RCC 7860 (cell line): ENCODE measurements around the gene AP1G2.
"Not testable (repeated sequence)": the region's sequence is repeated elsewhere in the genome, so short reads cannot be mapped to it uniquely, and the experiment has no call there.

Experiments used
- DNase-seq: peaks from one replicate; pipeline ENCODE4 v3.0.0-alpha.2; 2015; ENCODE audit warnings: low spot score
- FAIRE-seq: peaks from 2 replicates; lab custom pipeline; 2012; peaks lifted over from hg19 to GRCh38; lab: Jason Lieb, UNC

The AP1G2 gene

GRCh38 chr14:23539248-23540140 lies 28.1 kb downstream of the AP1G2 start:
- no peak for FAIRE-seq
- no peak for DNase-seq

GRCh38 chr14:23538785-23539184 lies 28.8 kb downstream of the AP1G2 start:
- DNase-seq (no peak), FAIRE-seq (no peak)

GRCh38 chr14:23538050-23538718 lies 29.4 kb downstream of the AP1G2 start:
- FAIRE-seq, result no peak
- no peak for DNase-seq

GRCh38 chr14:23537351-23538049 lies 30.1 kb downstream of the AP1G2 start:
- FAIRE-seq, result no peak
- DNase-seq, result no peak

- FAIRE-seq, DNase-seq: not testable (repeated sequence)
These were observed 30.7 kb downstream of the AP1G2 start for GRCh38 chr14:23536906-23537305.

- FAIRE-seq (no peak), DNase-seq (no peak)
These were observed 31.1 kb downstream of the AP1G2 start for GRCh38 chr14:23536494-23536893.

GRCh38 chr14:23535943-23536342 lies 31.6 kb downstream of the AP1G2 start:
- FAIRE-seq (no peak), DNase-seq (no peak)

GRCh38 chr14:23533652-23534435 lies 33.7 kb downstream of the AP1G2 start:
- DNase-seq (no peak), FAIRE-seq (no peak)

- DNase-seq, result no peak
- FAIRE-seq, result no peak
These were observed 34.9 kb downstream of the AP1G2 start for GRCh38 chr14:23532658-23533057.

- DNase-seq (no peak), FAIRE-seq (no peak)
These were observed 36.2 kb downstream of the AP1G2 start for GRCh38 chr14:23531391-23531790.

GRCh38 chr14:23530375-23531055 lies 37.1 kb downstream of the AP1G2 start:
- no peak for FAIRE-seq
- DNase-seq, result no peak

GRCh38 chr14:23529016-23529415 lies 38.6 kb downstream of the AP1G2 start:
- FAIRE-seq (no peak), DNase-seq (no peak)

GRCh38 chr14:23528555-23528954 lies 39.0 kb downstream of the AP1G2 start:
- no peak for FAIRE-seq

GRCh38 chr14:23525611-23526010 lies 42.0 kb downstream of the AP1G2 start:
- no peak for DNase-seq
- FAIRE-seq, result no peak

More at GRCh38 chr14:23528555-23528954, 39.0 kb downstream of the AP1G2 start:
- no peak for DNase-seq

- no peak for DNase-seq
- FAIRE-seq, result no peak
These were observed 42.6 kb downstream of the AP1G2 start for GRCh38 chr14:23524954-23525353.

- FAIRE-seq, result no peak
These were observed 44.2 kb downstream of the AP1G2 start for GRCh38 chr14:23523229-23524016.

GRCh38 chr14:23522643-23523198 lies 44.9 kb downstream of the AP1G2 start:
- FAIRE-seq, result no peak
- no peak for DNase-seq

More at GRCh38 chr14:23523229-23524016, 44.2 kb downstream of the AP1G2 start:
- no peak for DNase-seq

- FAIRE-seq, result no peak
- DNase-seq, result no peak
These were observed 45.6 kb downstream of the AP1G2 start for GRCh38 chr14:23521785-23522640.
